A549 (cell line): ENCODE results near the gene COL19A1.
A peak's percentile ranks its signal among the peaks of the same experiment; 100 is the strongest.

ENCODE experiments used
- HOXA7 ChIP-seq: fragments of 250-450 bp; sonication (Bioruptor Pico); IDR thresholded peaks from 2 replicates; pipeline ENCODE4 v1.5.0; 2020; ENCODE audit warnings: mild to moderate bottlenecking, moderate library complexity
- POLR2A ChIP-seq: IDR thresholded peaks from 2 replicates; pipeline ENCODE4 v1.6.1; 2012; ENCODE audit warnings: mild to moderate bottlenecking, low read length
- RCOR1 ChIP-seq: fragments of 150-350 bp; IDR thresholded peaks from 2 replicates; pipeline ENCODE4 v1.6.1; 2014; ENCODE audit warnings: antibody characterized with exemption, low read length, low read depth
- SMC3 ChIP-seq: fragments of >200 bp; sonication (Bioruptor Twin); formaldehyde crosslinking; IDR thresholded peaks from 3 replicates; pipeline ENCODE4 v1.6.1; 2018; ENCODE audit warnings: inconsistent platforms
- TF ChIP-seq, protein P1 (sequence below): fragments of >200 bp; sonication (Bioruptor Twin); formaldehyde crosslinking; IDR thresholded peaks from 3 replicates; pipeline ENCODE4 v1.5.1; 2016
- TF ChIP-seq, protein P2 (sequence below): fragments of 150-350 bp; IDR thresholded peaks from 2 replicates; pipeline ENCODE4 v1.6.1; 2014; ENCODE audit warnings: low read depth, mild to moderate bottlenecking, low read length
- TF ChIP-seq, protein P3 (sequence below): fragments of 450-650 bp; IDR thresholded peaks from 2 replicates; pipeline ENCODE4 v1.6.1; 2014; ENCODE audit warnings: antibody characterized with exemption

DNA sequence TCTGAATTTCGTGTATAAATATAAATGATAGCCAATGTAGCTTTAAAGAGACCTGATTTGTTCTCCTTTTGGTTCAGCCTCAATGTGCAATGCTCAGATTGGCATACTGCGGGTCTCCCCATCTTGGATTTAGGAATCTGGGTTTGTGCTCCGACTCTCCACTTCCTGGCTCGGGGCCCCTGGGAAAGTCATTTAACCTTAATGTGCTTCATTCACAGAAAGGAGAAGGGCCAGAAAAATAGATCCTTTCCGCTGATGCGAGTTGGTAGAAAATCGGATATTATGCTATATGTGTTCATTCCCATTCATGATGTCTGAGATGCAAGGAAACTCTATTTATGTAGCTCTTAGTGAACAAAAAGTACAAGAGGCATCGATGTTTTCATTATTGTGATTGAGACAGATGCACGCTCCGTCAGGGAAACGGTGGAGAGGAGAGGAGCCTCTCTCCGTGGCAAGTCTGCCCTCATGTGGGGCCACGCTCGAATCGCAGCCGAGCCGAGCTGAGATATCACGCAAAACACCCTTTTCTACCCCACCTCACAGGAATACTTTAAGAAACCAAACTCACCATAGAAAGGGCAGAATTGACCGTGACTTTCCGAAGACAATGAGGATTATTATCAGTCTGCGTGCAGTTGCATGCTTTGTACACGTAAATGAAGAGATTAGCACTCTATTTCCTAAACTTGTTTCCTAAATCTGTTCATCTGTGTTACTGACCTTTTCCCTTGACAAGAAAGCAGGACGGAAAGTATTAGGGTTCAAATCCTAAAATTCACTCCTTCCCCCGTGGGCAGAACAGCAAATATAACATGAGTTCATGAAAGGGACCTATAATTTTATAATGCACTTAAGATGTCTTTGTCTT lies 300.0 kb downstream of the COL19A1 start:
- peak; percentile 19; the same call in 1 of the 3 replicates for TF ChIP-seq SMC3
- no peak for TF ChIP-seq POLR2A
- TF ChIP-seq HOXA7, result no peak
- TF ChIP-seq, protein P1, sequence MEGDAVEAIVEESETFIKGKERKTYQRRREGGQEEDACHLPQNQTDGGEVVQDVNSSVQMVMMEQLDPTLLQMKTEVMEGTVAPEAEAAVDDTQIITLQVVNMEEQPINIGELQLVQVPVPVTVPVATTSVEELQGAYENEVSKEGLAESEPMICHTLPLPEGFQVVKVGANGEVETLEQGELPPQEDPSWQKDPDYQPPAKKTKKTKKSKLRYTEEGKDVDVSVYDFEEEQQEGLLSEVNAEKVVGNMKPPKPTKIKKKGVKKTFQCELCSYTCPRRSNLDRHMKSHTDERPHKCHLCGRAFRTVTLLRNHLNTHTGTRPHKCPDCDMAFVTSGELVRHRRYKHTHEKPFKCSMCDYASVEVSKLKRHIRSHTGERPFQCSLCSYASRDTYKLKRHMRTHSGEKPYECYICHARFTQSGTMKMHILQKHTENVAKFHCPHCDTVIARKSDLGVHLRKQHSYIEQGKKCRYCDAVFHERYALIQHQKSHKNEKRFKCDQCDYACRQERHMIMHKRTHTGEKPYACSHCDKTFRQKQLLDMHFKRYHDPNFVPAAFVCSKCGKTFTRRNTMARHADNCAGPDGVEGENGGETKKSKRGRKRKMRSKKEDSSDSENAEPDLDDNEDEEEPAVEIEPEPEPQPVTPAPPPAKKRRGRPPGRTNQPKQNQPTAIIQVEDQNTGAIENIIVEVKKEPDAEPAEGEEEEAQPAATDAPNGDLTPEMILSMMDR, result peak; percentile 53
- TF ChIP-seq, protein P2, sequence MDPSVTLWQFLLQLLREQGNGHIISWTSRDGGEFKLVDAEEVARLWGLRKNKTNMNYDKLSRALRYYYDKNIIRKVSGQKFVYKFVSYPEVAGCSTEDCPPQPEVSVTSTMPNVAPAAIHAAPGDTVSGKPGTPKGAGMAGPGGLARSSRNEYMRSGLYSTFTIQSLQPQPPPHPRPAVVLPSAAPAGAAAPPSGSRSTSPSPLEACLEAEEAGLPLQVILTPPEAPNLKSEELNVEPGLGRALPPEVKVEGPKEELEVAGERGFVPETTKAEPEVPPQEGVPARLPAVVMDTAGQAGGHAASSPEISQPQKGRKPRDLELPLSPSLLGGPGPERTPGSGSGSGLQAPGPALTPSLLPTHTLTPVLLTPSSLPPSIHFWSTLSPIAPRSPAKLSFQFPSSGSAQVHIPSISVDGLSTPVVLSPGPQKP, result no peak
- TF ChIP-seq RCOR1, result no peak
- TF ChIP-seq, protein P3, sequence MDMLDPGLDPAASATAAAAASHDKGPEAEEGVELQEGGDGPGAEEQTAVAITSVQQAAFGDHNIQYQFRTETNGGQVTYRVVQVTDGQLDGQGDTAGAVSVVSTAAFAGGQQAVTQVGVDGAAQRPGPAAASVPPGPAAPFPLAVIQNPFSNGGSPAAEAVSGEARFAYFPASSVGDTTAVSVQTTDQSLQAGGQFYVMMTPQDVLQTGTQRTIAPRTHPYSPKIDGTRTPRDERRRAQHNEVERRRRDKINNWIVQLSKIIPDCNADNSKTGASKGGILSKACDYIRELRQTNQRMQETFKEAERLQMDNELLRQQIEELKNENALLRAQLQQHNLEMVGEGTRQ, result no peak
